Omental fat pad (tissue), 4 donors: Measurements from ENCODE around the gene SUMO3. TPM values are rescaled to one million over a fixed set of nuclear protein-coding genes. Genes with fewer than 3 reads are reported as not detected.
A peak's percentile ranks its signal among the peaks of the same experiment; 100 is the strongest.

Experiments
- ATAC-seq: fragments of 150-250 bp; one replicate; pipeline ENCODE4 v1.9.1; 2016; ENCODE audit warnings: mild to moderate bottlenecking, moderate library complexity; ENCODE audit not compliant: low FRiP score
- DNase-seq: peaks from one replicate; pipeline ENCODE4 v3.0.0-alpha.2; 2019; ENCODE audit warnings: low spot score
- total RNA-seq, 4 donors: library from RNA; depleted of rRNA; stranded (reverse); fragments of >200 nt; gene quantifications; one replicate each; pipeline ENCODE4 v1.1.0, GENCODE V29; 2016
- TF ChIP-seq, protein P1 (sequence below), 3 donors: fragments of 450-650 bp; IDR thresholded peaks; one replicate each; pipeline ENCODE4 v1.5.1; 2016 to 2017; ENCODE audit warnings: antibody characterized with exemption in 3 of 3, mild to moderate bottlenecking in 3 of 3, moderate library complexity in 2 of 3

The SUMO3 gene
- total RNA-seq, 4 donors from 2014 or later, result 55.5 to 62.9 (median 60.2) TPM

DNA sequence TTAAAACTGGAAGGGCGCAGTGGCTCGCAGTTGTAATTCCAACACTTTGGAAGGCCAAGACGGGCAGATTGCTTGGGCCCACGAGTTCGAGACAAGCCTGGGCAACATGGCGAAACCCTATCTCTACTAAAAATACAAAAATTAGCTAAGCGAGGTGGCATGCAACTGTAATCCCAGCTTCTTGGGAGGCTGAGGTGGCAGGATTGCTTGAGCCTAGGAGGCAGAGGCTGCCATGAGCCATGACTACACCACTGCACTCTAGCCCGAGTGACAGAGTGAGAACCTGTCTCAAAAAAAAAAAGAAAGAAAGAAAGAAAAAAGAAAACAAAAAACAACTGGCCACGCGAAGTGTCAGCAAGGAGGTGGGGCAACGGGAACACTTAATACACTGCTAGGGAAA, 22.5 kb downstream of the SUMO3 start:
- DNase-seq (no peak), ATAC-seq (no peak)
- TF ChIP-seq, protein P1, sequence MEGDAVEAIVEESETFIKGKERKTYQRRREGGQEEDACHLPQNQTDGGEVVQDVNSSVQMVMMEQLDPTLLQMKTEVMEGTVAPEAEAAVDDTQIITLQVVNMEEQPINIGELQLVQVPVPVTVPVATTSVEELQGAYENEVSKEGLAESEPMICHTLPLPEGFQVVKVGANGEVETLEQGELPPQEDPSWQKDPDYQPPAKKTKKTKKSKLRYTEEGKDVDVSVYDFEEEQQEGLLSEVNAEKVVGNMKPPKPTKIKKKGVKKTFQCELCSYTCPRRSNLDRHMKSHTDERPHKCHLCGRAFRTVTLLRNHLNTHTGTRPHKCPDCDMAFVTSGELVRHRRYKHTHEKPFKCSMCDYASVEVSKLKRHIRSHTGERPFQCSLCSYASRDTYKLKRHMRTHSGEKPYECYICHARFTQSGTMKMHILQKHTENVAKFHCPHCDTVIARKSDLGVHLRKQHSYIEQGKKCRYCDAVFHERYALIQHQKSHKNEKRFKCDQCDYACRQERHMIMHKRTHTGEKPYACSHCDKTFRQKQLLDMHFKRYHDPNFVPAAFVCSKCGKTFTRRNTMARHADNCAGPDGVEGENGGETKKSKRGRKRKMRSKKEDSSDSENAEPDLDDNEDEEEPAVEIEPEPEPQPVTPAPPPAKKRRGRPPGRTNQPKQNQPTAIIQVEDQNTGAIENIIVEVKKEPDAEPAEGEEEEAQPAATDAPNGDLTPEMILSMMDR (IDR thresholded peaks at IDR 0.05), result no peak

GRCh38 chr21:44793592-44794374, 24.1 kb downstream of the SUMO3 start:
- ATAC-seq (no peak), DNase-seq (no peak)
- TF ChIP-seq, protein P1 (IDR thresholded peaks at IDR 0.05), result no peak

DNA sequence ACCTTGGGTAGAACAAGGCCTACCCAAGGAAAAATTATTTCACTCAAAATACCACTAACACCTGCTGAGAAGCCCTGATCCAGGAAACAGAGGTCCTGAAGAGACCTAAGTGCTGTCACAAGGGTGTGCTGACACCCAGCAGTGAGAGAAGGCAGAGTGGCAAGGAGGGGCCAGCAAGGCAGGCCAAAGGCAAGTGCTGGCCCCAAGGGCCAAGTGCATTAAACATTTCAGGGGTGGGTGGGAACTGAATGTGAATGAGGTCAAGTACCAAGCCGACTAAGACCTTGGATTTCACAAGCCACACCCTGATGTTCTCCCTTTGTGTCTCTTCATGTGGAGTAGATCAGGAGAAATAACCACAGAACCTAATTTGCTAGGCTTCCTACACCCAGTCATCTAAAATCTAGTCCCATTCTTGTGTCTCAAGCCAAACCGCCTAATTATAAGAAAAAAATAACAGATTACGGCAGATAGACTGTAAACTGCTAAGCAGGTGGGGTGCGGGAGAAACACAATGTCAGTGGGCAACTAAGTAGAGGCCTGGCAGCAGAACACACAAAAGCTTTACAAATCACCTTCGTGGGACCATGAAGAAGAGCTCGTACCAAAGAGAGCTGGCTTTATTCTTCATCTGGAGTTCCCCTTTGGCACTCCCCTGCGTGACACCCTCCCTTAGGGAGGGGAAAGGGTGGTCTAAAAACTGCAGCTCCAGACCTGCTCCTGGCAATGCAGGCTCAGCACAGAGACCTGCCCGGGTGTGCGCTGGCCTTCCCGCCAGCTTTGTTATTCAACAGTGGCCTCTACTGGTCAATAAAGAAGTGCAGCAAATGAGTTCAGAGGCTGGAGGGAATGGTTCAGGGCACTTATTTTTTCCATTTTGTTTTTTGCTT, 24.9 kb downstream of the SUMO3 start:
- TF ChIP-seq, protein P1 (IDR thresholded peaks at IDR 0.05), result peak in 1 of 3 donors; percentile 49
- ATAC-seq (peak; percentile 76), DNase-seq (no peak)

DNA sequence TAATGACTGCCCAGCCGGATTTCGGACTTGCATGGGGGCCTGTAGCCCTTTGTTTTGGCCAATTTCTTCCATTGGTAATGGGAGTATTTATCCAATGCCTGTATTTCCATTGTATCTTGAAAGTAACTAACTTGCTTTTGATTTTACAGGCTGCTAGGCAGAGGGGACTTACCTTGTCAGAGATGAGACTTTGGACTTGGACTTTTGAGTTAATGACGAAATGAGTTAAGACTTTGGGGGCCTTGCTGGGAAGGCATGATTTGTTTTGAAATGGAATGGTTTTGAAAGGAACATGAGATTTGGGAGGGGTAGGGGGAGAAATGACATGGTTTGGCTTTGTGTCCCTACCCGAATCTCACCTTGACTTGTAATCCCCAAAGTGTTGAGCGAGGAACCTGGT, 25.9 kb downstream of the SUMO3 start:
- ATAC-seq (no peak), DNase-seq (no peak)
- TF ChIP-seq, protein P1 (IDR thresholded peaks at IDR 0.05), result no peak

DNA sequence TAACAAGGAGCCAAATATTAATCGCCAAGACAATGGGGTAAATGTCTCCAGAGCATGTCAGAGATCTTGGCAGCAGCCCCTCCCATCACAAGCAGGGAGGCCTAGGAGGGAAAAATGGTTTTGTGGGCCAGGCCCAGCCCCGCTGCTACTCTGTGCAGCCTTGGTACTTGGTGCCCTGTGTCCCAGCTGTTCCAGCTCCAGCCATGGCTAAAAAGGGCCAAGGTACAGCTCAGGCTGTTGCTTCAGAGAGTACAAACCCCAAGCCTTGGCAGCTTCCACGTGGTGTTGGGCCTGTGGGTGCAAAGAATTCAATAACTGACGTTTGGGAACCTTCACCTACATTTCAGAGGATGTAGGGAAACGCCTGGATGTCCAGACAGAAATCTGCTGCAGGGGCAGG, 26.6 kb downstream of the SUMO3 start:
- ATAC-seq (no peak), DNase-seq (no peak)
- TF ChIP-seq, protein P1 (IDR thresholded peaks at IDR 0.05), result no peak

- ATAC-seq (no peak), DNase-seq (no peak)
- TF ChIP-seq, protein P1 (IDR thresholded peaks at IDR 0.05), result no peak
Observed at GRCh38 chr21:44790368-44790767, 27.5 kb downstream of the SUMO3 start.
